Cardiac fibroblast (primary cell): ENCODE results near the gene SRGAP3.

Experiments used
- DNase-seq, 2 donors: peaks; one replicate each; pipeline versions ENCODE4 v3.0.0 to v3.0.0-alpha.2; 2010; ENCODE audit warnings: low read depth in 2 of 2
- H3K4me3 ChIP-seq, 2 donors: replicated peaks in 1 of 2; 1 replicate in 1 of 2; 2 replicates in 1 of 2; pipeline ENCODE4 v1.5.1; 2011; ENCODE audit warnings: low read depth in 2 of 2, low read length in 2 of 2, mild to moderate bottlenecking in 2 of 2, moderate library complexity in 1 of 2
- CTCF ChIP-seq: IDR thresholded peaks from one replicate; pipeline ENCODE4 v1.5.1; 2011; ENCODE audit warnings: low read depth, mild to moderate bottlenecking, low read length, inconsistent platforms

The SRGAP3 gene

DNA sequence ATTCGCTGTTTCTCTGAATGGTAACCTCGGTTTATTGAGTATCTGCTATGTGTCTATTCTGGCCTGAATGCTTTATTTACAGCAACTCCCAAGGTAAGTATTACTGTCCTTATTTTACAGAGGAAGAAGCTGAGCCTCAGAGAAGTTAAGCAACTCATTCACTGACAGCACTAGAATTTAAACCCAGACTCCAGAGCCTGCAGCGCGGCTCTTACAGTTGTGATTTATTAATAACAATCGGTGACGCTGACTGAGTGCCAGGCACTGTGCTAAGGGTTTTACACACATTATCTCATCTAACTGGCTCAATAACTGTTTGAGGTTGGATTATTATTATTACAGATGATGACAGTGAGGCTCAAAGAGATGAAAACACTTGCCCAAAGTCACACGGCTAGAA lies 19.6 kb downstream of the SRGAP3 start:
- no peak for TF ChIP-seq CTCF
- H3K4me3 ChIP-seq = no peak overlapping the region
- DNase-seq = no peak

DNA sequence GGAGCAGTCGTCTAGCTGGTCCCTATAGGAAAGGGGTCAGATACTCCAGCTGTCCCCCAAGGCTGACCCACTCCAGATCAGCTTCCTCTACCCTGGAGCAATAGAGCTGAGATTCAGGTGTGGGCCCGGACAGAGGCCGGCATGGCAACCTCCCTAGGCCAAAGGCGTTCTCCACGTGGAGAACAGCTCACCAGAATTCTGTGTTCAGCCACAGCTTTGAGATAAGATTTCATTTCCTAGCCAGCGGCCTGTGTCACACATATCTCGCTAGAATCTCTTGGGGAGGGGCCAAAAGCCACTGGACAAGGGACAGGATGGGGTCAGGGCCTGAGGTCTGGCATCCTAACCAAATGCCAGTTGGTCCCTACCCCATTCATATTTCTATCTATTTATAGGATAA lies 20.1 kb downstream of the SRGAP3 start:
- DNase-seq = peak in 1 of 2 donors; percentile 12
- no peak for TF ChIP-seq CTCF
- H3K4me3 ChIP-seq = no peak overlapping the region

- peak; percentile 40 to 65 for DNase-seq
- H3K4me3 ChIP-seq = no peak overlapping the region
- no peak for TF ChIP-seq CTCF
These were observed 23.1 kb downstream of the SRGAP3 start for GRCh38 chr3:9226326-9226725.

DNA sequence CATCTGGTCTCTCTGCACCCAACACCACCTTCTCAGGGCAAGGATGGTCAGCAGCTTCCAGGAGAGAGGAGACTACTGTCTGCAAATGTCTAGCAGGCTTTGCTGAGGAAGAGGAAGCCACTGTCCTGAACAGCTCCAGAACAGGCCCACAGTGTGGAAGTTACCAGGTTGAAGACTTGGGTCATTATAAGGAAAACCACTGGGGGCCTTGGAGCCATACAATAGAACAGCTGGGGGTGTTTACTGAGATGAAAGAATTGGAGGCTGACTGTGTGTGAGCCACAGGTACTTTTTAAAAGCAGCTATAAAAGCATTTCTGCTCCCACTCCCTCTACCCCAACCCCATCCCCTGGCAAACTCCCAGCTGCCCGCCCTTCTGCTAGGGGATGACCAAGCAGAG lies 24.2 kb downstream of the SRGAP3 start:
- H3K4me3 ChIP-seq = no peak overlapping the region
- no peak for TF ChIP-seq CTCF
- DNase-seq = no peak

- peak in 1 of 2 donors; percentile 19 for DNase-seq
These were observed 25.0 kb downstream of the SRGAP3 start for GRCh38 chr3:9224490-9224889.

DNA sequence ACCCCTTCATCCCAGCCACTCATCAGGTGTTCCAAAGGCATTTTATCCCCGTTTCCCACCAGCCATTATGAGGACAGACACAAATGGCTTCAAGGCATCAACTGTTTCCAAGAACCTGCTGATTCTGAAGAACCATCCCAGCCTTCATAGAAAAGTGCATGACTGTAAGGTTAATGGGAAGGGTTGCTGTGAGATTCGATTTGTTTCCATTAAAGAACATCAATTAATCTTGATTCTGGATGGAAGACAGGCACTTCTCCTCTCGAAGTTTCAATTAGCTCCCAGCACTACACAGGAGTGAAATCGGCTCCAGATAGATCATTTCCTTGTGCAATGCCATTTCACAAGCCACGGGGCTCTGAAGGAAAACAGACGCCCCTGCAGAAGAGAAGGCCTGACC lies 25.8 kb downstream of the SRGAP3 start:
- TF ChIP-seq CTCF = no peak
- DNase-seq = no peak
- H3K4me3 ChIP-seq = no peak overlapping the region

More at GRCh38 chr3:9224490-9224889, 25.0 kb downstream of the SRGAP3 start:
- no peak for TF ChIP-seq CTCF
- no peak overlapping the region for H3K4me3 ChIP-seq

GRCh38 chr3:9222956-9223639 lies 26.3 kb downstream of the SRGAP3 start:
- DNase-seq = peak in 1 of 2 donors; percentile 10
- no peak overlapping the region for H3K4me3 ChIP-seq
- TF ChIP-seq CTCF = no peak
